ENCODE data around the gene CARD9.

- no peak for TF ChIP-seq CTCF (IDR thresholded peaks at IDR 0.05)
- no peak for TF ChIP-seq POLR2A (IDR thresholded peaks at IDR 0.05)
These were observed 51.9 kb downstream of the CARD9 start for GRCh38 chr9:136321561-136321960.
